Breast epithelium (tissue), 3 donors: ENCODE measurements around the gene ABHD16B.

Experiments
- CTCF ChIP-seq, 3 donors: fragments of 450-650 bp; IDR thresholded peaks; one replicate each; pipeline ENCODE4 v1.5.1; 2016 to 2017; ENCODE audit warnings: antibody characterized with exemption in 3 of 3, mild to moderate bottlenecking in 3 of 3, moderate library complexity in 3 of 3
- POLR2A ChIP-seq: fragments of 450-650 bp; IDR thresholded peaks from one replicate; pipeline ENCODE4 v1.6.1; 2016; ENCODE audit warnings: antibody characterized with exemption, mild to moderate bottlenecking, moderate library complexity
- POLR2AphosphoS5 ChIP-seq, 3 donors: sonication (generic); formaldehyde crosslinking; IDR thresholded peaks; one replicate each; pipeline ENCODE4 v1.6.1; 2017; ENCODE audit warnings: antibody characterized with exemption in 3 of 3

- no peak for TF ChIP-seq POLR2A
- no peak for TF ChIP-seq POLR2AphosphoS5 (IDR thresholded peaks at IDR 0.05)
- TF ChIP-seq CTCF (IDR thresholded peaks at IDR 0.05), result no peak
Measured at GRCh38 chr20:63890201-63890576, 28.9 kb downstream of the ABHD16B start.
